Osteocyte (in vitro differentiated cells): ENCODE data around the gene MRFAP1. TPM values are rescaled to one million over a fixed set of nuclear protein-coding genes. Genes with fewer than 3 reads are reported as not detected.
A peak's percentile ranks its signal among the peaks of the same experiment; 100 is the strongest.
"Not testable (repeated sequence)": the region's sequence is repeated elsewhere in the genome, so short reads cannot be mapped to it uniquely, and the experiment has no call there.

Experiments used
- DNase-seq: peaks from one replicate; pipeline ENCODE4 v3.0.0; 2021; ENCODE audit warnings: mixed read lengths; ENCODE audit not compliant: unreplicated experiment; ENCODE audit errors: extremely low spot score
- H3K27ac Mint-ChIP-seq: one replicate; pipeline ENCODE4 v1.8.0; 2021; ENCODE audit warnings: mild to moderate bottlenecking, mixed read lengths; ENCODE audit not compliant: unreplicated experiment
- H3K27me3 Mint-ChIP-seq: one replicate; pipeline ENCODE4 v1.8.0; 2021; ENCODE audit warnings: mixed read lengths; ENCODE audit not compliant: unreplicated experiment
- H3K36me3 Mint-ChIP-seq: one replicate; pipeline ENCODE4 v1.8.0; 2021; ENCODE audit warnings: mixed read lengths; ENCODE audit not compliant: unreplicated experiment
- H3K4me1 Mint-ChIP-seq: one replicate; pipeline ENCODE4 v1.8.0; 2021; ENCODE audit warnings: mixed read lengths; ENCODE audit not compliant: unreplicated experiment
- H3K4me3 Mint-ChIP-seq: one replicate; pipeline ENCODE4 v1.8.0; 2021; ENCODE audit warnings: mild to moderate bottlenecking, moderate library complexity, mixed read lengths; ENCODE audit not compliant: unreplicated experiment
- H3K9me3 Mint-ChIP-seq: one replicate; pipeline ENCODE4 v1.8.0; 2021; ENCODE audit warnings: mixed read lengths; ENCODE audit not compliant: unreplicated experiment
- total RNA-seq: library from RNA; stranded (reverse); gene quantifications from 2 replicates; pipeline ENCODE4 v1.2.1, GENCODE V29; 2021
- TF ChIP-seq, protein P1 (sequence below): fragments of 200-600 bp; sonication (generic); IDR thresholded peaks from 2 replicates; pipeline ENCODE4 v1.5.0; 2021; ENCODE audit warnings: antibody characterized with exemption, mild to moderate bottlenecking, moderate library complexity

The MRFAP1 gene
- total RNA-seq, 1 donor from 2014 or later: 310 TPM

DNA sequence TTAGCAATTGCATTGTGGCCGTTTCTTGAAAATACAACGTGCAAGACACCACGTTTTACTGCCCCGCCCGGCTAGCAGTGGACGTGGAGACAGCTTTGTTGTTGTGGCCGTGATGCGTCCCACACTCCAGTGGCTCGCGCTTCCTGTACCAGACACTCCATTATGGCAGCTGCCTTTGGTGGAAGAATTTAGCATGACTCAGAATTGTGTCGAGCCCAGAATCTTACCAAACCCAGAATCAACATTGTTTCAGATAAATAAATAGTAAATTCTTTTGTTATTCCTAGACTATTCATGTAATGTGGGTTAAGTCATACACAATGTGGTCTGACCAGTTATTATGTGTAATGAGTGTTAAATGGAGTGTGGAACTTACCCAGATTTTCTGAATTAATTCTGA is 27.9 kb downstream of the MRFAP1 start:
- Mint-ChIP-seq H3K9me3 (no peaks in the 10 kb centered on the region), H3K27ac (no peak overlapping the region), H3K4me3 (no peak overlapping the region), H3K36me3 (peaks cover 2% of the 10 kb centered on the region), H3K4me1 (peaks cover 3% of the 10 kb centered on the region), H3K27me3 (no peaks in the 10 kb centered on the region)
- no peak for DNase-seq
- TF ChIP-seq, protein P1, sequence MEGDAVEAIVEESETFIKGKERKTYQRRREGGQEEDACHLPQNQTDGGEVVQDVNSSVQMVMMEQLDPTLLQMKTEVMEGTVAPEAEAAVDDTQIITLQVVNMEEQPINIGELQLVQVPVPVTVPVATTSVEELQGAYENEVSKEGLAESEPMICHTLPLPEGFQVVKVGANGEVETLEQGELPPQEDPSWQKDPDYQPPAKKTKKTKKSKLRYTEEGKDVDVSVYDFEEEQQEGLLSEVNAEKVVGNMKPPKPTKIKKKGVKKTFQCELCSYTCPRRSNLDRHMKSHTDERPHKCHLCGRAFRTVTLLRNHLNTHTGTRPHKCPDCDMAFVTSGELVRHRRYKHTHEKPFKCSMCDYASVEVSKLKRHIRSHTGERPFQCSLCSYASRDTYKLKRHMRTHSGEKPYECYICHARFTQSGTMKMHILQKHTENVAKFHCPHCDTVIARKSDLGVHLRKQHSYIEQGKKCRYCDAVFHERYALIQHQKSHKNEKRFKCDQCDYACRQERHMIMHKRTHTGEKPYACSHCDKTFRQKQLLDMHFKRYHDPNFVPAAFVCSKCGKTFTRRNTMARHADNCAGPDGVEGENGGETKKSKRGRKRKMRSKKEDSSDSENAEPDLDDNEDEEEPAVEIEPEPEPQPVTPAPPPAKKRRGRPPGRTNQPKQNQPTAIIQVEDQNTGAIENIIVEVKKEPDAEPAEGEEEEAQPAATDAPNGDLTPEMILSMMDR: no peak

DNA sequence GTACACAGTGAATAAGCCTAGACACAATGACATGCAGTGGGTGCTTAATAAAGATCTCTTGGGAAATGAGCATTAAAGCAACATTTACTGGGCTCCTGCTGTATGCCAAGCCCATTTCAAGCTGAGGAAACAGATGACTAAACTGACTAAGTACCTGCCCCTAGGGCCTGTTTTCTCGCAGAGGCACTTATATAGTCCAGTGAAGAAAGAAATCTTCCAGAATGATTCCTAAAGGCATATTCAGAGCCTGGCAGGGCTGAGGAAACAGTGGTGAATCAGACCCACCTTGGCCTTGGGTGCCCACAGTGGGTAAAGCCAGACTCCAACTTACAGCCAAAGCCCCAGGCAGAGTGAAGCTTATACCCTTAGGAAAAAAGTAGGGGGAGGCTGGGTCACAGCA is 31.2 kb downstream of the MRFAP1 start:
- Mint-ChIP-seq H3K27me3 (no peaks in the 10 kb centered on the region), H3K9me3 (no peaks in the 10 kb centered on the region), H3K36me3 (peaks cover 7% of the 10 kb centered on the region), H3K27ac (no peak overlapping the region), H3K4me1 (peaks cover 30% of the 10 kb centered on the region), H3K4me3 (no peak overlapping the region)
- DNase-seq: no peak
- TF ChIP-seq, protein P1: no peak

DNA sequence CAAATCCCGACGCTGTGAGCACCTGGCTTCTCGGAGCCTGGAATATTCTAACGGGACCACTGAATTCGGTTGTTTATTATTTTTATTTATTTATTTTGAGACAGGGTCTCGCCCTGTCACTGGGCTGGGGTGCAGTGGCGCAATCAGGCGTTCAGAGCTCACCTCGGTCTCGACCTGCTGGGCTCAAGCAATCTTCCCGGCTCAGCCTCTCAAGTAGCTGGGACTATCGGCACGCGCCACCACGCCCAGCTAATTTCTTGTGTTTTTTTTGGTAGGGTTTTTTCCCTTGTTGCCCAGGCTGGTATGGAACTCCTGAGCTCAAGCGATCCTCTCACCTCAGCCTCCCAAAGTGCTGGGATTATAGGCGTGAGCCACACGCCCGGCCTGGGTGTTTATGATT is 31.6 kb downstream of the MRFAP1 start:
- H3K4me3 Mint-ChIP-seq: no peak overlapping the region
- peaks cover 30% of the 10 kb centered on the region for H3K4me1 Mint-ChIP-seq
- H3K27ac Mint-ChIP-seq: no peak overlapping the region
- peaks cover 7% of the 10 kb centered on the region for H3K36me3 Mint-ChIP-seq
- no peaks in the 10 kb centered on the region for H3K27me3 Mint-ChIP-seq
- no peak for DNase-seq
- no peaks in the 10 kb centered on the region for H3K9me3 Mint-ChIP-seq
- TF ChIP-seq, protein P1: no peak

DNA sequence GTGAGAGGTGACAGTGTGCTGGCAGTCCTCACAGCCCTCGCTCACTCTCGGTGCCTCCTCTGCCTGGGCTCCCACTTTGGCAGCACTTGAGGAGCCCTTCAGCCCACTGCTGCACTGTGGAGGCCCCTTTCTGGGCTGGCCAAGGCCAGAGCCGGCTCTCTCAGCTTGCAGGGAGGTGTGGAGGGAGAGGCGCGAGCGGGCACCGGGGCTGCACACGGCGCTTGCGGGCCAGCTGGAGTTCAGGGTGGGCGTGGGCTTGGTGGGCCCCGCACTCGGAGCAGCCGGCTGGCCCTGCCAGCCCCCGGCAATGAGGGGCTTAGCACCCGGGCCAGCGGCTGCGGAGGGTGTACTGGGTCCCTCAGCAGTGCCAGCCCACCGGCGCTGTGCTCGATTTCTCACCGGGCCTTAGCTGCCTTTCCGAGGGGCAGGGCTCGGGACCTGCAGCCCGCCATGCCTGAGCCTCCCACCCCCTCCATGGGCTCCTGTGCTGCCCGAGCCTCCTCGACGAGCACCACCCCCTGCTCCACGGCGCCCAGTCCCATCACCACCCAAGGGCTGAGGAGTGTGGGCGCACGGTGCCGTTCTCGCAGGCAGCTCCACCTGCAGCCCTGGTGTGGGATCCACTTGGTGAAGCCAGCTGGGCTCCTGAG is 32.2 kb downstream of the MRFAP1 start:
- H3K9me3 Mint-ChIP-seq, H3K27ac Mint-ChIP-seq, H3K4me3 Mint-ChIP-seq, DNase-seq, H3K27me3 Mint-ChIP-seq: not testable (repeated sequence)
- H3K4me1 Mint-ChIP-seq: peaks cover 30% of the 10 kb centered on the region
- H3K36me3 Mint-ChIP-seq: peaks cover 11% of the 10 kb centered on the region

DNA sequence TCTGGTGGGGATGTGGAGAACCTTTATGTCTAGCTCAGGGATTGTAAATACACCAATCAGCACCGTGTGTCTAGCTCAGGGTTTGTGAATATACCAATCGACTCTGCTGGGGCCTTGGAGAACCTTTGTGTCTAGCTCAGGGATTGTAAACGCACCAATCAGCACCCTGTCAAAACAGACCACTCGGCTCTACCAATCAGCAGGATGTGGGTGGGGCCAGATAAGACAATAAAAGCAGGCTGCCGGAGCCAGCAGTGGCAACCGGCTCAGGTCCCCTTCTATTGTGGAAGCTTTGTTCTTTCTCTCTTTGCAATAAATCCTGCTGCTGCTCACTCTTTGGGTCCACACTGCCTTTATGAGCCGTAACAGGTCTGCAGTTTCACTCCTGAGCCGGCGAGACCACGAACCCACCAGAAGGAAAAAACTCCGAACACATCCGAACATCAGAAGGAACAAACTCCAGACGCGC is 32.7 kb downstream of the MRFAP1 start:
- H3K9me3 Mint-ChIP-seq, H3K27me3 Mint-ChIP-seq, DNase-seq: not testable (repeated sequence)
- Mint-ChIP-seq H3K27ac (peak overlapping the region; percentile 90), H3K36me3 (peaks cover 11% of the 10 kb centered on the region), H3K4me1 (peaks cover 30% of the 10 kb centered on the region), H3K4me3 (peak overlapping the region; percentile 85)

DNA sequence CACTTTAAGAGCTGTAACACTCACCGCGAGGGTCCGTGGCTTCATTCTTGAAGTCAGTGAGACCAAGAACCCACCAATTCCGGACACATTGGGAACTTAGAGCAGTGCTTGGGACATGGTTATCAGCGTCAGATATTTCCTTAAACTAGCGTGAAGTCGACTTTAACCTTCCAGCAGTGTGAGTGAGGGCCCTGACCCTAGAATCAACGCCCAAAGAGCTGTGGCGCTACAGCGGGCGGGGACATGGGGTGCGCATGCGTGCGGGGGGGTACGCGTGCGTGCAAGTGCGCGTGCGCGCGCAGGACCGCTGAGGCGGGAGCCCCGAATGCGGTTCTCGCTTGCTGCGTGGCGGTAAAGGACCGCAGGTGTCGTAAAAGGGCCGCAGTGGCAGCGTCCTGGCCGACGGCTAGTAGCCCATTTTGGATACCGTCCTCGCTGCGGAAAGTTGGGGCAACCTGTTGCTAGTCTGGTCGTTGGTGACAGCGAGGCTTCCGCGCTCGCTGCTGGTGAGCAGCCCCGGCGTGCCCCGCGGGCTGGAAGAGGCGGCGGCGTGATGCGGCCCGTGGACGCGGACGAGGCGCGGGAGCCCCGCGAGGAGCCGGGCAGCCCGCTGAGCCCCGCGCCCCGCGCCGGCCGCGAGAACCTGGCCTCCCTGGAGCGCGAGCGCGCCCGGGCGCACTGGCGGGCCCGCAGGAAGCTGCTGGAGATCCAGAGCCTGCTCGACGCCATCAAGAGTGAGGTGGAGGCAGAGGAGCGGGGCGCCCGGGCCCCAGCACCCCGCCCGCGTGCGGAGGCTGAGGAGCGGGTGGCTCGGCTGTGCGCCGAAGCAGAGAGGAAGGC is 33.4 kb downstream of the MRFAP1 start:
- H3K4me1 Mint-ChIP-seq: peaks cover 30% of the 10 kb centered on the region
- peak; percentile 97 for DNase-seq
- TF ChIP-seq, protein P1: no peak
- peak overlapping the region; percentile 90 for H3K27ac Mint-ChIP-seq
- no peaks in the 10 kb centered on the region for H3K9me3 Mint-ChIP-seq
- H3K4me3 Mint-ChIP-seq: peak overlapping the region; percentile 85
- H3K36me3 Mint-ChIP-seq: peaks cover 11% of the 10 kb centered on the region
- H3K27me3 Mint-ChIP-seq: no peaks in the 10 kb centered on the region
